Midbrain (tissue), 1 donor: Measurements from ENCODE around the gene ZWINT.
A peak's percentile ranks its signal among the peaks of the same experiment; 100 is the strongest.

Source experiments
- DNase-seq: peaks from one replicate; lab custom pipeline; 2025; lab: John Stamatoyannopoulos, UW

The ZWINT gene, protein sequence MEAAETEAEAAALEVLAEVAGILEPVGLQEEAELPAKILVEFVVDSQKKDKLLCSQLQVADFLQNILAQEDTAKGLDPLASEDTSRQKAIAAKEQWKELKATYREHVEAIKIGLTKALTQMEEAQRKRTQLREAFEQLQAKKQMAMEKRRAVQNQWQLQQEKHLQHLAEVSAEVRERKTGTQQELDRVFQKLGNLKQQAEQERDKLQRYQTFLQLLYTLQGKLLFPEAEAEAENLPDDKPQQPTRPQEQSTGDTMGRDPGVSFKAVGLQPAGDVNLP

DNA sequence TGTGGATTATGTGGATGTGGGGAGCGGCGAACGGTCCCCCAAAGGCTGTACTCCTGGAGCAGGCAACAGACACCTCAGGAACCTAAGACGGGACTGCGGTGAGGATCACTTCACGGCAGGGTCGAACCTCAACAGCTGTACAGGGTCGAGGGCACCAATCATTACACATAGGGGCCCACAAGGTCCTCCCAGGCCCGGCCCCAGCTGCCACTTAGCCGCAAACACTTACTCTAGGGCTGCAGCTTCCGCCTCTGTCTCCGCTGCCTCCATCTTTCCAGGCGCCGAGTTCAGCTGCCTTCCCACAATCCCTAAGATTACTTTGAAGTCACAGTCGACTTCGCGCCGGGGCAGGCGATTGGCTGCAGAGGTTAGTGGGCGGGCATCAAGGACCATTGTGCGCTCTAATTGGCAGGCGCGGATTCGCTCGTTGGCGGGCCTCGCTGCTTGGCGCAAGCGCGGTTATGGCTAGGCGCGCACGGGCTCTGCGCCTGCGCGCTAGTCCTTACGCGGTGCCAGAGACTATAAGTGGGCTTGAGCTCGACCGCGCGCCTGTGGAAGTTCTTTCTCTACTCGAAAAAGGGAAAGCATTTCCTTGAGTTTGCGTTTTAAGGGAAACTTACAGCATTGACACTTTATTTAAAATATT is at the start of gene ZWINT:
ZWINT (minus strand) TSS at position 293 of the 646 bp plus-strand sequence; CDS start at position 270, 23 bp downstream.
- peak; percentile 97 for DNase-seq

- DNase-seq = no peak
Measured at GRCh38 chr10:56383806-56384205, 22.7 kb upstream of the ZWINT start.

GRCh38 chr10:56370217-56371113 is 9.4 kb upstream of the ZWINT start:
- DNase-seq = no peak

DNA sequence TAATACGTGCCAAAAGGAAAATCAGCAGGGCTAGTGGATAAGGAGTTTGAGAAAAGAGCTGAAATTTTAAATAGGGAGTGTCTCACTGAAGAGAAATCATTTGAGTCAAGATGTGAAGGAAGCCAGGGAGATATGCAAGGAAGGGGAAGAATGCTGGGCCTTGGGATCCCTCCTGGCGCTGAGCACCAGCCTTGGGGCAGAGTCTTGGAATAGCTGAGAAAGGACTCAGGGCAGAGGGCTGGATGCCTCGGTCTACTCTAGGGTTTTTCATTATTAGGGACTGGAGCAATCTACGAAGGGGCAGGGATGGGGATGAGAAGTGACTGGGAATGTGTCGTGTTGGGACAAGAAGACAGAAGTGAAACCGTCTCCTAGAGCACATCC is 484 bp downstream of the ZWINT start:
- no peak for DNase-seq

- no peak for DNase-seq
Measured at GRCh38 chr10:56359837-56360236, 1.2 kb downstream of the ZWINT start.

DNA sequence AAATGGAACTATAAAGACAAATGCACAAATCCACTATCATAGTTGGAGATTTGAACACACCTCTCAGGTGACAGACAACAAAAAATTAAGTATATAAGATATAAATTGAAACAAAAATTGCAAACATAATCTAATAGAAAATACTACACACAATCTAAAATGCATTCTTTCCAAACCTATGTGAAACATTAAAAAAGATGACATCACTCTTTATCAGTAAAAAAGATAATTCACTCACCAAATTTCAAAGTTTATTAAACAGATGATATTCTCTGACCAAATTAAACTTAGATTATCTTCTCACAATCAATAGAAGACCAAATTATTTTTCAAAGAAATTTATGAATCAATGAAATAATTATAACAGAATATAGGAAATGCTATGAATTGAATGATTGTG is 4.0 kb downstream of the ZWINT start:
- no peak for DNase-seq

- no peak for DNase-seq
Measured at GRCh38 chr10:56351909-56352630, 9.0 kb downstream of the ZWINT start.

- no peak for DNase-seq
Measured at GRCh38 chr10:56349611-56350010, 11.4 kb downstream of the ZWINT start.

DNA sequence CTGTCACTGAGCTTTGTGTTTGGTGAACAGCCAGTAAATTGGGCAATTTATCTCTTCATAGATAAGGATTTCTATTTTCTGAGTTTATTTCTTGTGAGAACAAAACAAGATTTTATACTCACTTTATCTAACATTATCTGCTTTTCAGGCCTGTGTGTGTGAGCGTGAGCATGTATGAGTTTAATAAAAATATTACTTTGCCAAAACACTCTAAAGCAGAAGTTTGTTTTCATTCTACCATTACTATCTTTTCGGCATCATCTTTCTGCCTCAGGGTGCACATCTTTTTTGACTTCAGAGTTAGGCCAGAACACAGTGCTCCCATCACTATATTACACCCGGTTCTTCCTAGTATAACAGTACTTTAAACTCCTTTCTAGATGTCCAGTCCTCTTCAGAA is 13.0 kb downstream of the ZWINT start:
- no peak for DNase-seq

GRCh38 chr10:56346845-56347415 is 14.1 kb downstream of the ZWINT start:
- no peak for DNase-seq

- no peak for DNase-seq
Measured at GRCh38 chr10:56341612-56342011, 19.4 kb downstream of the ZWINT start.

DNA sequence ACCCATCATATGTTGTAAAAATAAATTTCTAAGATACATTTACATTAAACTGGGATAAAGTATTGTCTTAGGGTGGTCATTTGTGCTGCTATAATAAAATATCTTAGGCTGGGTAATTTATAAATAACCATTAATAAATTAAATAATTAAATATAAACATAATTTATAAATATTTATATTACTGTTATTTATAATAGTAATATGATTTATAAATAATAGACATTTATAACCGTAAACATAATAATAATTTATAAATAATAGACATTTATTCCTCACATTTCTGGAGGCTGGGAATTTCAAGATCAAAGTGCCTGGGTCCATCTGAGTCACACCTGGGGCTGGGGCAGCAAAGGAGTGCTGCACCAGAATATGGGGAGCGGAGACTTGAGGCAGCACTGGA is 31.1 kb downstream of the ZWINT start:
- DNase-seq = no peak

DNA sequence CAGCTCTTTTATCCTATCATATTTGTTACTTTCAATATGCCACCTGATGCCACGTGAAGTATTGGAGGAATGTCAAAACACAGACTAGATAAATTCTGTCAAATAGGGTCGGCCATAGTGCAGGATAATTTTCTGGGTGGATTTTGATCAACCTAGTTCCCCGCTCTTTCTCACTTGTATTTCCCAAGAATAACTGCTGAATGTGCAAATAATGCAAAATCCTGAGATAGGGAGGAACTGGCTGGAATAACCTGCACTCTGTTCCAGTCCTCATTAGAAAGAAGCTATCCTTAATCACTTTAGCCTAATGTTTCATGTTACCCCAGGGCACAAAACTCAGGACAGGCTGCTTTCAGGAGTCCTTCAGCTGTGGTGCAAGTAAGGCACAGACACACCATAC is 33.9 kb downstream of the ZWINT start:
- no peak for DNase-seq

DNA sequence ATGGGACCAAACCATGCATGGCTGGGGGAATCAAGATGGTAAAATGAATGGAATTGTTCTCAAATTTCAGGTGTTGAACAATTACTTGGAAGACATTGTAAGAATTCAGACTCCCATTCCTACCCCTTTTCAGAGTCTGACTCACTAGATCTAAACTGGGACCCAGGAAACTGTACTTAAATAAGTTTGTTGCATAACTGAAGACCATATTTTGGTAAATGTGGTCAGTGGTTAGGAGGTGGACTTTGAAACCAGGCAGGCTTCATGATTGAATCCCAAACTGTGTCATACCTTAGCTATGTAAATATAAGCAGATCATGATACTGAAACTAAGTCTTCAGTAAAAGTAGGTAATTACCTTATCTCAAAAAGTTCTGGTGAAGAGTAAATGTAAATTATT is 41.7 kb downstream of the ZWINT start:
- no peak for DNase-seq

DNA sequence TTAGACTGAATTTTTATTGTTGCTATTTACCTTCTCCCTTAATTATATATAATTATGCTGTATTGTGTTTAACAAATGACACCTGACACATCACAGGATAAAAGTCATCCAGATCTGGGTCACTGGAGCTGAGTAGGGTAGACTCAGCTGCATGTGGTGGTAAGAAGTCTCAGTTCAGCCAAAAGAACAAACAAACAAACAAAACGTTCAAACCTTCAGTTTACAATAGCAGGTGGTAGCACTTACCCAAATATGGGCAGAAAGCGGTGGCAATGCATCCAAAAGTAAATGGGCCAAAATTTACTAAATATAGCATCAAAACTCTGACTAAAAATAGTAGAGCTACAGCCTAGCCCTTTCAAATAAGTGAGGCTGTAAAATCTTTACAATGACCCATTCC is 42.2 kb downstream of the ZWINT start:
- DNase-seq = no peak

- no peak for DNase-seq
Measured at GRCh38 chr10:56317603-56318002, 43.5 kb downstream of the ZWINT start.

GRCh38 chr10:56316603-56317002 is 44.5 kb downstream of the ZWINT start:
- DNase-seq = no peak
